ENCODE results near the gene ADTRP. TPM values are rescaled to one million over a fixed set of nuclear protein-coding genes. Genes with fewer than 3 reads are reported as not detected.

The ADTRP gene
- total RNA-seq, 1 donor from 2014 or later = 42.5 TPM

- H3K27me3 ChIP-seq (ENCODE audit: low read depth) = no peaks in the 10 kb centered on the region
- no peaks in the 10 kb centered on the region for H3K4me1 ChIP-seq
- DNase-seq (no peak), ATAC-seq (no peak)
- intact Hi-C loops (cut with DNase I) = no loop called here
- H3K27ac ChIP-seq = no peak overlapping the region
- H3K9me3 ChIP-seq = no peaks in the 10 kb centered on the region
- TF ChIP-seq, protein P1, sequence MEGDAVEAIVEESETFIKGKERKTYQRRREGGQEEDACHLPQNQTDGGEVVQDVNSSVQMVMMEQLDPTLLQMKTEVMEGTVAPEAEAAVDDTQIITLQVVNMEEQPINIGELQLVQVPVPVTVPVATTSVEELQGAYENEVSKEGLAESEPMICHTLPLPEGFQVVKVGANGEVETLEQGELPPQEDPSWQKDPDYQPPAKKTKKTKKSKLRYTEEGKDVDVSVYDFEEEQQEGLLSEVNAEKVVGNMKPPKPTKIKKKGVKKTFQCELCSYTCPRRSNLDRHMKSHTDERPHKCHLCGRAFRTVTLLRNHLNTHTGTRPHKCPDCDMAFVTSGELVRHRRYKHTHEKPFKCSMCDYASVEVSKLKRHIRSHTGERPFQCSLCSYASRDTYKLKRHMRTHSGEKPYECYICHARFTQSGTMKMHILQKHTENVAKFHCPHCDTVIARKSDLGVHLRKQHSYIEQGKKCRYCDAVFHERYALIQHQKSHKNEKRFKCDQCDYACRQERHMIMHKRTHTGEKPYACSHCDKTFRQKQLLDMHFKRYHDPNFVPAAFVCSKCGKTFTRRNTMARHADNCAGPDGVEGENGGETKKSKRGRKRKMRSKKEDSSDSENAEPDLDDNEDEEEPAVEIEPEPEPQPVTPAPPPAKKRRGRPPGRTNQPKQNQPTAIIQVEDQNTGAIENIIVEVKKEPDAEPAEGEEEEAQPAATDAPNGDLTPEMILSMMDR (IDR thresholded peaks at IDR 0.05) = no peak
- no peaks in the 10 kb centered on the region for H3K36me3 ChIP-seq
- no peak overlapping the region for H3K4me3 ChIP-seq
Observed at GRCh38 chr6:11672669-11673068, 105.9 kb downstream of the ADTRP start.

- Histone ChIP-seq H3K4me3 (no peak overlapping the region), H3K36me3 (no peaks in the 10 kb centered on the region), H3K27me3 (ENCODE audit: low read depth) (no peaks in the 10 kb centered on the region), H3K27ac (no peak overlapping the region), H3K4me1 (no peaks in the 10 kb centered on the region), H3K9me3 (no peaks in the 10 kb centered on the region)
- TF ChIP-seq, protein P1 (IDR thresholded peaks at IDR 0.05) = no peak
- DNase-seq (no peak), ATAC-seq (no peak)
- intact Hi-C loops (cut with DNase I) = no loop called here
Observed at GRCh38 chr6:11672256-11672655, 106.3 kb downstream of the ADTRP start.

GRCh38 chr6:11669696-11670095, 108.9 kb downstream of the ADTRP start:
- Histone ChIP-seq H3K36me3 (no peaks in the 10 kb centered on the region), H3K4me3 (no peak overlapping the region), H3K4me1 (no peaks in the 10 kb centered on the region), H3K27me3 (ENCODE audit: low read depth) (no peaks in the 10 kb centered on the region), H3K9me3 (no peaks in the 10 kb centered on the region), H3K27ac (no peak overlapping the region)
- TF ChIP-seq, protein P1 (IDR thresholded peaks at IDR 0.05) = no peak
- no peak for ATAC-seq
- DNase-seq = no peak
- intact Hi-C loops (cut with DNase I) = no loop called here

DNA sequence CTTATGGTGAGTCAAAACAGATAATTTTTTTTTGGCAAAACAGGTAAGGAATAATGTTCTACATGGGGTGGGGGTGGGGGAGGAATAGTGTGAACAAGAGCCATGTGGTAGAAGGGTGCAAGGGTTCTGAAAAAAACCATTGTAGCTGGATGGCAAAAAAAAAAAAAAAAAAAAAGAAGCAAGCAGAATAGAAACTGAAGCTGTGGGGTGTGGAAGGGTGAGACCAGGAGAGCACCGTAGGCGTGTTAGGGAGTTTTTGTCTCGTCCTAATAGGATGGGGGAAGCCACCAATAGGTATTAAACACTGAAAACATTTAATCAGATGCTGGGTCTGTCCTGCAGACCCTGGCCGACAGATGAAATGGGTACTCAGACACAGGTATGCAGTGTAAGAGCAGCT, 110.1 kb downstream of the ADTRP start:
- Histone ChIP-seq H3K27me3 (ENCODE audit: low read depth) (no peaks in the 10 kb centered on the region), H3K4me1 (no peaks in the 10 kb centered on the region), H3K27ac (no peak overlapping the region), H3K9me3 (no peaks in the 10 kb centered on the region), H3K4me3 (no peak overlapping the region), H3K36me3 (no peaks in the 10 kb centered on the region)
- intact Hi-C loops (cut with DNase I) = no loop called here
- TF ChIP-seq, protein P1 (IDR thresholded peaks at IDR 0.05) = no peak
- ATAC-seq = no peak
- no peak for DNase-seq

DNA sequence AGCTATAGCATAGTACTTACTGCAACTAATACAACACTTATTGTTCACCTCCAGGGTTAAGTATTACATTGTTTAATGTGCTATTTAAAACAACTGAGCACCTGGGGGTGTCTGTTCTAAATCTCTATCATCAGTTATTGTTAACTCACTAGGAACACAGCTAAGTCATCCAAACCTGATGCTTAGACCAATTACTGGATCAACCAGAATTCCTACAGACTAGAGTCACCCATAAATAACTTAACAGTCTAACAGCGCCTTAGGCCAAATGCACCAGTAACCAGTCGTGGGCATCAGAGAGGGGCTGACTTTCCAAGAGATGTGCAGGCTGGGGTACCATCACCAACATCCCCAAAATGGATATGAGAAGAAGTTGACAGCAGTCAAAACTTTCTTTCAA, 110.7 kb downstream of the ADTRP start:
- no peak for DNase-seq
- Histone ChIP-seq H3K4me1 (no peaks in the 10 kb centered on the region), H3K27ac (no peak overlapping the region), H3K4me3 (no peak overlapping the region), H3K9me3 (no peaks in the 10 kb centered on the region), H3K27me3 (ENCODE audit: low read depth) (no peaks in the 10 kb centered on the region), H3K36me3 (no peaks in the 10 kb centered on the region)
- intact Hi-C loops (cut with DNase I) = no loop called here
- ATAC-seq = no peak
- TF ChIP-seq, protein P1 (IDR thresholded peaks at IDR 0.05) = no peak
